ENCODE results near the gene MARCKSL1. TPM values are rescaled to one million over a fixed set of nuclear protein-coding genes. Genes with fewer than 3 reads are reported as not detected.
"Not testable (repeated sequence)": the region's sequence is repeated elsewhere in the genome, so short reads cannot be mapped to it uniquely, and the experiment has no call there.

The MARCKSL1 gene, protein sequence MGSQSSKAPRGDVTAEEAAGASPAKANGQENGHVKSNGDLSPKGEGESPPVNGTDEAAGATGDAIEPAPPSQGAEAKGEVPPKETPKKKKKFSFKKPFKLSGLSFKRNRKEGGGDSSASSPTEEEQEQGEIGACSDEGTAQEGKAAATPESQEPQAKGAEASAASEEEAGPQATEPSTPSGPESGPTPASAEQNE
- polyA plus RNA-seq (2013, experiment 1 of 2; ENCODE audit: insufficient read length): 165 TPM
- polyA plus RNA-seq (2013, experiment 2 of 2; ENCODE audit: insufficient read length): 105 TPM

DNA sequence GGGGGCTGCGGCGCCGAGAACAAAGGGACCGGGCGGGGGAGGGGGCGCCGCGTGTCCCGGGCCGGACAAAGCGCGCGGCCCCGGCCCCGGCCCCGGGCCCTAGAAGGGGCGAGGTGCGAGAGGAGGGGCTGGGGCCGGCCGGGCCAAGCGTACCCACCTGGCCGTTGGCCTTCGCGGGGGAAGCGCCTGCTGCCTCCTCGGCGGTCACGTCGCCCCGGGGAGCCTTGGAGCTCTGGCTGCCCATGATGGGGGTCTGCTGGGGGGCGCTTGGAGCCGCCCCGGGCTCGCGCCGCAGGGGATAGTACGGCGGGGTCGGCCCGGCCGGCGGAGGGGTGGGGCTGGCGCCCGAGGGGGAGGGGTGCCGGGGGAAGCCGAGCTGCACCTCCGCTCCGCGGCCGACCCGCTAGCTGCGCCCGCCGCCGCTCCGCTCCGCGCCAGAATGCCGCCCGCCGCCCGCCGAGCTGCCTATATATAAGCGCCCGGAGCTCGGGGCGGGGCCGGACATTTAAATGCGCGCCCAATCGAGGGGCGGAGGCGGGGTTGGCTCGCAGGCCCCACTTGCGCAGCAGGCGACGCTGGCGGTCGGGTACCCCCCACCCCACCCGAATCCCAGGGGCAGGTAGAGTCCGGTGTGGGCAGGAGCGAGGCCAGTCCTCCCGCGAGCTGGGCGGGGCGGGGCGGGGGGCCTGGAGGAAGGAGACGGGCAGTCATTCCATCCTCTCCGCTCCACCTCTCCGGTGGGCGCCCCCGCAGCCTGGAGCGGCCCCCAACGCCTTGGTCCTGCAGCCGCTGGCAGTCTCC is at the start of gene MARCKSL1:
MARCKSL1 (minus strand) TSS at position 444 of the 801 bp plus-strand sequence; CDS start at position 244, 200 bp downstream.
- peak; percentile 71 for DNase-seq

GRCh38 chr1:32380057-32380456 is 44.0 kb upstream of the MARCKSL1 start:
- no peak for DNase-seq

DNA sequence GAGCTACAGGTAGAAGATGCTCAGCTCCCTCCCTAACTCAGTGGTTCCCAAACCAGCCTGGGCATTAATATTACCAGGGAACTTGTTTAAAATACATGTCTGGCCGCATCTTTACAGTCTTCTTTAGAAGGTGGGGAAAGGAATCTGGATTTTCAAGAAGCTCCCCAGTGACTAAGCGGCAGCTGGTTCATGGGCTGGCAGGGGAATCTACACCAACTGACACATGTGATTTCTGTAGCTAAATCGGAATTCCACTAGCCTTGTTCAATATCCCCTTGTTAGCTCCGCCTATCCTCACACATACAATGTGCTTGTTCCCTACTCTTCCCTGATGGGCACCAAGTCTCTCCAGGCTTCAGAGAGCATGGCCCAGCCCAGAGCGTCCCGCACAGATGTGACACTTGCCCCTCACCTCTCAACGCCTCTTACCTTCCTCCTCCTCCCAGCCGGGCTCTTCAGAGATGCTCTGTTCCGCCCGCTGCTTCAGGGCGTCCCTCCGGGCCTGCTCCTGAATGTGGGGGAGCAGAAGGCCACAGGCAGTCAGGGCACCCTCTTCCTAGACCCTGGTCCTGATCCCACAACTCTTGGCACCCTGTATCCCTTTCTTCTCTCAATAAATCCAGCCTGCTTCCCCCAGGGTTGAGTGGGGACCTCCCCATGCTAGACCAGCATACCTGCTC is 41.6 kb upstream of the MARCKSL1 start:
- DNase-seq: no peak

- DNase-seq: no peak
Observed at GRCh38 chr1:32376199-32376598, 40.2 kb upstream of the MARCKSL1 start.

DNA sequence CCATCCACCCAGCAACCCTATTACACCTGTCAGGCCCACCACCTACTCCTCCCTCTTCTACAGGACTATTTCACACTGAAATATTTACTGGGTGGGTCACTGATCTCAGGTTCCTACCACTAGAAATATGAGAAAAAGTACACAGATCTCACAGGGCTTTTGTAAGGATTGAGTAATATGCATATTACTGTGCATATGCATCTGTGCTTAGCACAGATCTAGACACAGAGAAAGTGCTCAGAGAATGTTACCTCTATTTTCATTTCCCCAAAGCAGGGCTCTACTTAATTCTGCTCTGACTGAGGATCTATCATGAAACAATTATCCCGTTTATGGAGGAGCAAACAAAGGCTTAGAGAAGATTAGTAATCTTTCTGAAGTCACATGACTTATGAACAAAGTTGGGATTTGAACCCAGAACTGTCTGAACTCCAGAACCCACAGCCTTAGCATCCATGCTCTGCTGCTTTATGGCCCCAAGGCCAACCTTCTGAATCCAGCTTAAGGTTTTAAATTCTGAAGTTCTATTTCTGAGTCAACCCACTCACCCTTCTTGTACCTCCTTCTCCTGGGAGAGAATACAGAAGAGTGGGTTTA is 38.1 kb upstream of the MARCKSL1 start:
- no peak for DNase-seq

- DNase-seq: no peak
Observed at GRCh38 chr1:32372149-32372756, 36.2 kb upstream of the MARCKSL1 start.

GRCh38 chr1:32367912-32368635 is 32.0 kb upstream of the MARCKSL1 start:
- DNase-seq: no peak

DNA sequence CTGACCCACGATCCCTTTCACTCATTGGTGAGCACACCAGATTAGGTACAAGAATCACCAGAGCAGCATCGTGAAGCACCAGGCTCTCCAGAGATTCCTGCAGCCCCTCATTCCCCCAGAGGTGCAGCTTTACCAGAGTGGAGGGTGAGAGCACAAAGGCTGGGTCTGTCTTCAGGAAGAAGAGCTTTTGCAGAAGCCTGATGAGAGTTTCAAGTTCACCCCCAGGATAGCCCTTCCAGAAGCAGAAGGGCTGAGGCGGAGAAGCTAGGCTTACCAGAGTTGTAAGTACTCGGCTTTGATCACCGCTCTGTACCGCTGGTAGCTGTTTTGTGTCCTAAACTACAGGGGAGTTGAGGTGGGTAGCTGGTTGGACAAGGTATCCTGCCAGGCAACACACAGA is 29.4 kb upstream of the MARCKSL1 start:
- DNase-seq: no peak

- DNase-seq: no peak
Observed at GRCh38 chr1:32364836-32365235, 28.8 kb upstream of the MARCKSL1 start.

GRCh38 chr1:32363713-32364112 is 27.7 kb upstream of the MARCKSL1 start:
- DNase-seq: no peak

DNA sequence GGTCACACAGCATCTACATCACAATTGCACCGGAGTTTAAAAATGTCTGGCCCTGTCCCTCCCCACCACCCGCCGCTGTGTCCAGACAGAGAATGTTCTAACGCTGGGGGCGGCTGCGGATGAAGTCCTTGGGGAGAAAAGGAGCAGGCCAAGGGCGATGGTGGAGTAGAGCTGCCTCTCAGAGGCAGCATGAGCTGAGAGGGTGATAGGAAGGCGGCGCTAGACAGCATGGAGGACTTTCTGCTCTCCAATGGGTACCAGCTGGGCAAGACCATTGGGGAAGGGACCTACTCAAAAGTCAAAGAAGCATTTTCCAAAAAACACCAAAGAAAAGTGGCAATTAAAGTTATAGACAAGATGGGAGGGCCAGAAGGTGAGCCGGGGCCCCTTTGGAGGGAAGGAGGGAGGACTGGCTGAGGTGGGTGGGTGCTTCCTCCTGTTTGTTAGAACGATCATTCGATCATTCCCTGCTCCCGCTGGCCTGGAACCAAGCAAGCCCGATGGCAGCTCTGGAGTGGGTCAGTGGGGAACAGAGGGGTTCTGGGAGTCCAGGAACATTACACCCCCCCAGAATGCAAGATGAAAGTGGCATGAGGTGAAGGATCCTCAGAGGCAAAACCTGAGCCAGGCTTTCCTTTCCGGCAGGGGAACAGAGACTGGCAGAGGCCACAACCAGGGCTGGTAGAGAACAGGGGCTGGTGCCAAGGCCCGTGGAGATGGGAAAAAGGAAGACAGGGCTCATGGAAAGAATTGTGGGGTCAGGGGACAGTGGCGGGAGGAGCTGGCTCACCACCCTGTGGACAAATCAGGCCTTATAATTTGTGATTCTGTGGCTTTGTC is 26.7 kb upstream of the MARCKSL1 start, which contains the start of the genes FAM229A and TSSK3:
FAM229A (minus strand) TSS at position 12 of the 840 bp plus-strand sequence. CDS start 394 bp downstream, outside the sequence.
TSSK3 (plus strand) TSS at position 66 of the 840 bp plus-strand sequence; CDS start at position 229, 163 bp downstream.
- no peak for DNase-seq

- DNase-seq: peak; percentile 24
Observed at GRCh38 chr1:32361674-32362473, 25.8 kb upstream of the MARCKSL1 start.

DNA sequence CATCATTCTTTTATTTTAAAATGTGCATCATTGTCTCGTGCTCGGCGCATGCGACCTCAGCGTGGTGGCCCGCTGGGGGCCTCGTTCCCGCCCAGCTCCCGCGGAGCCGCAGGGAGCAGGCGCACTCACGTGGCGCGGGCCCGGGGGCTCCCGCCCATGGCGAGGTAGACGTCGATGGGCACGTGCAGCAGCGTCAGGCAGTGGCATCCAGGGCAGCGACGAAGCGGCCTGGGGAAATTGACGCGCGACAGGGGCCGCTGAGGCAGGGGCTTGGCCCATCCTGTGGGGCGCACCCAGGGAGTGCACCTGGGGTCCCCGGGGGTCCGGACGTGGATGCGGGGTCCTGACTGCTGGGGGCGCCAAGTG is 25.3 kb upstream of the MARCKSL1 start:
- DNase-seq: no peak

DNA sequence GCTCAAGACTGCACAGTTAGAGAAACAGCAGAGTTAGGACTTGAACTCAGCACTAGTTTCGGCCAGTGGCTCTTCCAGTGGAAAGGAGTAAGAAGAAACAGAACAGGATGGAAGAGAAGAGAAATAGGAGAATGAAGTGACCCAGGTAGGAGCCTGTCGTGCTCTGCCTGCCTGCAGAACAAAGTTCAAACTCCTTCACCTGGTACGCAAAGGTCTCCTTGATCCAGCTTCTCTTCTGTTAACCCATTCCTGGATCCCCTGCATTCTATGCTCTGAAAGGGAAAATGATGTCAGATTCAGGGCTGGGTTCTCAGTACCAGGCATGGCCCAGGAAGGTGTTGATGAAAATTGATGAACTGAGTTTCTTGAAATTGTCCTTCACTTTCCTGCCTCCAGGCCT is 22.4 kb upstream of the MARCKSL1 start:
- DNase-seq: no peak

- DNase-seq: no peak
Observed at GRCh38 chr1:32357614-32358013, 21.6 kb upstream of the MARCKSL1 start.

GRCh38 chr1:32356478-32356877 is 20.4 kb upstream of the MARCKSL1 start:
- DNase-seq: no peak

GRCh38 chr1:32355778-32356177 is 19.7 kb upstream of the MARCKSL1 start:
- not testable (repeated sequence) for DNase-seq

DNA sequence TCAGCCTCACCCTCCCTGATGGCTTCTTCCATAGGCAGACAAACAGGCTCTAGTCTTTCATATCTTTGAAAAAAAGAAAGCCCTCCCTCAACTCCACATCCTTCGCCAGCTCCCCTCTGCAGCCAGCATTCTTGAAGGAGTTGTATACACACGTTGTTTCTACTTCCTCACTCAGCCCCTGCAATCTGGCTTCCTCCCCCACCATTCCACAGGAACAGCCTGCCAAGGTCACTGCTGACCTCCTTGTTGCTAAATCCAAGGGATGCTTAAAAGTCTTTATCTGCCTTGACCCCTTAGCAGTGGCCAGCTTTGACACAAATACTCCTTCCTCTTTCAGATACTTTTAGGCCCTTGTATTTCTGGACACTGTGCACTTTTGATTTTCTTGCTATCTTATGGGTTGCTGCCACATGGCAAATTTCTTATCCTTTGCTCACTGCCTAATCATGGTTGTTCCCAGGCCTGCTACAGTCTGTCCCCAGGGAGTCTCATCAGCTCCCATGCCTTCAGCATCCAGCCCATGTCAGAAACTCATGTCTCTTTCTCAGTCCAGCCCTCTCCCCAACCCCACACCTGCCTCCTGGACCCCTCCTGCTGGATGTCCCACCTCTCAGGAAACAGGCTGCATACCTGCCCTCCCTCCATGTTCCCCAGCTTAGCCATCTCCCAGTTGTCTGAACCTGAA is 18.0 kb upstream of the MARCKSL1 start:
- DNase-seq: peak; percentile 62

- no peak for DNase-seq
Observed at GRCh38 chr1:32353431-32353830, 17.4 kb upstream of the MARCKSL1 start.

Measured in fibroblast of skin of back (primary cell).